GM18868 (cell line): ENCODE results near the gene CAMK2N2.
A peak's percentile ranks its signal among the peaks of the same experiment; 100 is the strongest.
"Not testable (repeated sequence)": the region's sequence is repeated elsewhere in the genome, so short reads cannot be mapped to it uniquely, and the experiment has no call there.

Experiments used
- ATAC-seq: cut with Tn5 transposase; IDR thresholded peaks from one replicate; pipeline ENCODE4 v1.9.1; 2021; ENCODE audit warnings: mild to moderate bottlenecking, moderate library complexity; ENCODE audit not compliant: unreplicated experiment

Gene CAMK2N2

GRCh38 chr3:184275381-184275701 lies 14.0 kb upstream of the CAMK2N2 start:
- ATAC-seq = no peak

DNA sequence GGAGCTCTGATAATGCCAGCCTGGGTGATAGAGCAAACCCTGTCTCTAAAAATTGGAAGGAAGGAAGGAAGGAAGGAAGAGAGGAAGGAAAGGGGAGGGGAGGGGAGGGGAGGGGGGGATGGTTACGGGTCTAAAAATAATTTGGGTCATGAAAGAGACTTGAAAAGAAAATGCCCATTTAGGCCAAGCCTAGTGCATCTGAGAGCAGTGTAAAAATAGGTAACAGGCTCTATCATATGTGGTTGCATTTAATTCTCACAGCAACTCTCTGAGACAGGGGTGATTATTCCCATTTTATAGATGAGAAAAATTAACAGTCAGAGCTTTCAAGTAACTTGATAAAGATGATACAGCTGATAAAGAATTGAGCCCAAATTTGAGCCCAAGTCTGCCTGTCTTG lies 10.9 kb upstream of the CAMK2N2 start:
- ATAC-seq = no peak

- ATAC-seq = not testable (repeated sequence)
Measured at GRCh38 chr3:184267249-184267648, 5.9 kb upstream of the CAMK2N2 start.

DNA sequence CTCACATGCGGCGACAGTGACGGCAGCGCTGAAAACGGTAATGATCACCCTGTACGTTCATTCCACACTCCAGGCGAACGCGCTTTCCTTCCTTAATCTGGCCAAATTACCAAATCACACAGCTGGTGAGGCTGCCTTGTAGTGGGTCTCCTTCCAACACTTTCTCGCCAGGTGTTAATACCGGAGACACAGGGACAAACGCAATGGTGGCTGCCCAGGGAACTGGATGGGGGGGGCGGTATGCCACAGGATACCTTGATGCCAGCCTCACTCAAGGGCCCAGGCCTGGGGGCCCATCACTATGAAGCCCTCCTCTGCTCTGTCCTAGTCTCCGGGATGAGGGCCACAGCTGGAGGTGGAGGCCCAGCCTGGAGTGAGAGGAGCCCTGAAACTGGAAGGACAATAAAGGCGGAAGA lies 1.4 kb upstream of the CAMK2N2 start:
- ATAC-seq = no peak

DNA sequence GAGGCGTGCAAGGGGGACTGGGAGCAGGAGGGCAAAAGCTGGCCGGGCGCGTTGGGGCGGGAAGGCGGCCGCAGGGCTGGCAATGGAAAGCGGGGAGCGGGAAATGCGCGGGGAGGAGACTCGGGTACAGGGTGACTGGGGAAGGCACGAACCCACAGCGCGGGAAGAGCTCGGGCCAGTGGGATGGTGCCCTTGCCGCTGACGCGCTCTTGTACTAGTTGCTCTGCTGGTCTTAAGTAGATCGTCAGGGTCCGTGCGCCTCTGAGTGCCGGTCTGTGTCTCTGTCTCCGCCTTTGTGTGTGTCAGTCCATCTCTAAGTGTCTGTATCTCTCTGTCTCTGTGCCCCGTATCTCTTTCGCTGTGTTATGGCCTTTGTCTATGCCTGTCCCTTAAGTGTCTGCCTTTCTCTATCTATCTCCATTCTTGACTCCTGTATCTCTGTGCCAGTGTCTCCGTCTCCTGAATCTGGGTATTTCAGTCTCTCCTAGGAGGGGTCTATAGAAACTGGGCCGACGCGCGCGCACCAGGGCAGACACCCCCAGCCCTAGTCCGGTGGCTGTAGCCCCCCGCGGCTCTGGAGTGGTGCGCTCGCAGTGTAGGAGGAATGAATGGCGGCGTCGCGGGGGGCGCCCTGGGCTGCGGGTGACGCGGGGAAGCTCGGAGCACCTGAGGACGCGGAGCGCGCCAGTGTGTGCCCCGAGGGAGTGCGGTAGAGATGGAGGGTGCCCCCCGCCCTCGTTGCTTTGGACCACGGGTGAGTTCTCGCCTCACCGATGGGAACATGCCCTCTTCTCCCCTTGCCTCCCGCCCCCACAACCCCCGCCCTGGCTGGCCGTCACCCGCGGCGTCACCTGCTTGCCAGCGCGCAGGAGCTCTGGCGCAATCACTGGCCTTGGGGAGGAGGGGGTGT lies 756 bp upstream of the CAMK2N2 start:
- ATAC-seq = no peak

GRCh38 chr3:184260724-184261269 lies 556 bp downstream of the CAMK2N2 start:
- ATAC-seq = no peak

GRCh38 chr3:184259878-184260723 lies 1.3 kb downstream of the CAMK2N2 start:
- ATAC-seq = no peak

DNA sequence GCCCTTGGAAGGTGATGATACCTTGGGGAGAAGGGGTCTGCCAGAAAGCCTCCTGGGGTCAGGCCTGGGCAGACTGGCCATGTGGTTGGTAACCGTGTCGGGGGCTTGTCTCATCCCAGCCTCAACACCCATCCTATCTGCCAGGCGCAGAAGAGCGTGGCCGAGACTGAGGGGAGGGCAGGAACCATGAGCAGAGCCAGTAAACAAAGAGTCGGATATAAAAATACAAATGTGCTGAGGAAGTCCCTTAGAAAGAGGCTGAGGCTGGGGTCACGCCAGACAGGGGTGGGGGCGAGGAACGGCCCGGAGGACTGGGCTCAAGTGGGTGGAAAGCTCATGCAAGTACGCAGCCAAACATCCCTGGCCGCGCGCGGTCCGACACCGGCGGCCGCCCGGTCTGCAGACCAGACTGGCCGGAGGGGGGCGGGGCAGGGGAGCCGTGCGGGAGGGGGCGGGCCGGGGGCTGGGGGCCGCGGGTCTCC lies 1.9 kb downstream of the CAMK2N2 start:
- no peak for ATAC-seq

GRCh38 chr3:184258926-184259325 lies 2.4 kb downstream of the CAMK2N2 start:
- ATAC-seq = no peak

- ATAC-seq = no peak
Measured at GRCh38 chr3:184257083-184257915, 4.1 kb downstream of the CAMK2N2 start.

DNA sequence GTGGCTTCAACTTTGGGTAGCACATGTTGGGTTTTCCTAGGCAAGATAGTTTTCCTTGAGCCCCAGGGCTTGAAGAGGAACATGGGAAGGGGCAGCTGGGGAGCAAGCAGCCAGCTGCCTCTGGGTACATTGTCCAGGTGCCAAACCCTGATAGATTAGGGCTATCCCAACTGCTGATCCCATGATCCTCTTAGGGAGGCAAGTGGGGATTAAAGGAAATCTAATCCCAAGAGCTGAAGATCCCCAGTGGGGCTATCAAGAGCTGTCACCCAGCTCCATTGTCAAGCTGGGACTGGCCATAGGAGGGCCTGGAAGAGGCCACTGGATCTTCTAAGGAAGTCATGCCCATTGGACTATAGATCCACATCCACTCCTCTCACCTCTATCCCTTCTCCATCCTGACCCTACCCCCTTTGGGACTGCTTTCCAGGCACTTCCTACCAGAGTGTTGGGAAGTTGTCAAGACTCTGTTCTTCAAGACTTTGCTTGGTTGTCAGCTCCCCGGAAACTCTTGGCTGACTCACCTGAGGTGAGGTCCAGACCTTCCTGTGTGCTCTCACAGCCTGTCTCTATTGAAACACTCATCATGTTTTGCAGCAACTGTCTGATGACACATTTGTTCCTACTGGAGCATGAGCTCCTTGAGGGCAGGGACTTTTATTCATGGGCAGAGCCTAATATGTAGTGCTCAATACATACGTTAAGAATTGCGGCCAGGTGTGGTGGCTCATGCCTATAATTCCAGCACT lies 5.9 kb downstream of the CAMK2N2 start:
- no peak for ATAC-seq

DNA sequence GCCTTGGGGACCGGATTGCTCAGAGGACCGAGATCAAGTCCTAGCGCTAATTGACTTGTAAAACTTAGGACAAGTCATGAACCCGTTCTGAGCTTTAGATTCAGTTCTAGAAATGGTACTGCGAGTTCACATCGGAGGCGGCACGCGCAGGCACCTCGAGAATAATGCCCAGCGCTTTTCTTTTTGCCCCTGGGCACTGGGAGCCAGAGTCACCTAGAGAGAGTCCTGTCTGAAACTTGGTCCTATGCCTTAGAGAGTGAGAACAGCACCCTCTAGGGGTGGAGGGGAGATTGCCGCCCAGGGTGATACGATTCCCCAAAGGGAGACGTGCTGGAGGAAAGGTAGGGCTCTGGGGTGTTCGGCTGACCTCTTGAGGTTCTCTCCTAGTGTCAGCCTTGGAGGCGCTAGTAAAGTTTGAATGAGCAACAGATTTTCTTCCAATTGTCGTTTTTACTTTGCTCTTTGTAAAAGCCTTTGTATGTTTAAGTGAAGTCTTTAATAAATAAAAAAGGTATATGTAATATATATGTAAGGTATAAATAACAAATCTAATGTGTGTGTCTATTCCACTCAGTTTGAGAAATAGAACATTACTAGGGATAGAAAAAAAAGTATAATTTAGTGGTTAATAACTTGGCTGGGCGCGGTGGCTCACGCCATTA lies 11.1 kb downstream of the CAMK2N2 start:
- peak; percentile 76 for ATAC-seq

DNA sequence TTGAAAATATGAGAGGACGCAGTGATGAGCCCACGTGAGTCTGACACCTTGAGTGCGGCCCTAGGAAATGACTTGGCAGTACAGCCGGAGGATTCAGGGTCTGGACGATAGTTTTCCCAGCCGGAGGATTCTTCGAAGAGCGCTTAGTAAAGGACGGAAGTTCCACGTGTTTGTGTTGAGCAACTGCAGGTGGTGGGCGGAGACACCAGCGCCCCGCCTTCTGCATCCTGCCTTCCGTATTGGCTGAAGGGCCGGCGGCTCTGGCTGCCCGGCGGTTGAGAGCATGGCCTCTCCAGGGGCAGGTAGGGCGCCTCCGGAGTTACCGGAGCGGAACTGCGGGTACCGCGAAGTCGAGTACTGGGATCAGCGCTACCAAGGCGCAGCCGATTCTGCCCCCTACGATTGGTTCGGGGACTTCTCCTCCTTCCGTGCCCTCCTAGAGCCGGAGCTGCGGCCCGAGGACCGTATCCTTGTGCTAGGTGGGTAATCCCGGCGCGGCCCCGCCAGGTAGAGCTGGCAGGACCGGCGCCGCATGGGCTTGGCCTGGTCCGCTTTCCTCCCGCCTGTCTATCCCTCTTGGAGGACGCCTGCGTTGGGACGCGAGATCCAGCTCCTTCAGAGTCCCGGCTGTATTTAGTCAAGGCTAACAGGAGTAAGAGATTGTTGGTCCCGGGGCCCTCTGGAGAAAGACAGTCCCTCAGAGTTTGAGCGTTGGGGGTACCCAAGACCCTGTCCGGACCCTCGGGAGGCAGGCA lies 11.8 kb downstream of the CAMK2N2 start, which contains the start of gene EEF1AKMT4:
TSS of gene EEF1AKMT4 (plus strand) at position 261 of the 755 bp plus-strand sequence. CDS start at position 284, 23 bp downstream.
- ATAC-seq = peak; percentile 89

DNA sequence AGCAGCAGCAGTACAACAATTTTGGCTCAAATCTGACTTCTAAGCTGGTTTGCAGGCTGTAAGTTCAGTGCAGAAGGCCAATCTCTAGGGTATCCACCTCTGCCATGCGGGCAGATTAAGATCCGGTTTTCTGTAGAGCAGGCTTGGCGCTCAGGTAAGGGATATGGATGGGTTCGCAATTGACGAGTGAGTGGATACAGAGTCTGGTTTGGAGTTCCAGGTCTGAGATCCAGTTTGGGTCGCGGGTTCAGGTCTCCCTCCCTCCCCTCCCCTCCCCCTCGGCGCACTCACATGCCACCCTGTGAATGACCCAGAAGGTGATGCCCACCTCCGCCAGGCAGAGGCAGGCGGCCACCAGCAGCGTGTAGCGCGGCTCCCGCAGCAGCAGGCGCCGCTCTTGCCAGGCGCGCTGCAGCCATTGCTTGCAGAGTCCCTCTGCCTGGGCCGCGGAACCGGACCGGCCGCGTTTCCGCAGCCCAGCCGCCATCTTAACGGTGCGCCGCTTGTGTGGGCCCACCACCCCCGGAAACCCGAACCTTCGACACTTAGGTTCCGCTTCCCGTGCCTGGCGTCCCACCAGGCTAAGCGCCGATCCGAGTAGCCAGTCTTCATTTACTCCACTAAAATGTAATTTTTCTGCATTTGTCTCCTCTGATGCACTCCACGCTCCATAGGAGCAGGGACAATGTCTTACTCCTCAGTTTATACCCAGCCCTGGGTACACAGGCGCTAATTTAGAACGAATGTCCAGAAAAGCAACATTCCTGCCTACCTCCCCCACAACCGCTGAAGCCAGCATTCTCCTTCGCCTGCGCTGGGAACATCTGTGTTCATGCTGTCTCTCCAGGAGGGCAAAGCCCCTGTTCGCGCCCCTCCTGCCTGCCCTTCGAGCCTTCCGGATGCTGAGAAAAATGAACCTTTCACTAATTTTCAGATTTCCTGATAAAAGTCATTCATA lies 12.6 kb downstream of the CAMK2N2 start, which contains the start of gene ALG3:
TSS of gene ALG3 (minus strand) at position 509 of the 958 bp plus-strand sequence. CDS start at position 487, 22 bp downstream.
- ATAC-seq = no peak

DNA sequence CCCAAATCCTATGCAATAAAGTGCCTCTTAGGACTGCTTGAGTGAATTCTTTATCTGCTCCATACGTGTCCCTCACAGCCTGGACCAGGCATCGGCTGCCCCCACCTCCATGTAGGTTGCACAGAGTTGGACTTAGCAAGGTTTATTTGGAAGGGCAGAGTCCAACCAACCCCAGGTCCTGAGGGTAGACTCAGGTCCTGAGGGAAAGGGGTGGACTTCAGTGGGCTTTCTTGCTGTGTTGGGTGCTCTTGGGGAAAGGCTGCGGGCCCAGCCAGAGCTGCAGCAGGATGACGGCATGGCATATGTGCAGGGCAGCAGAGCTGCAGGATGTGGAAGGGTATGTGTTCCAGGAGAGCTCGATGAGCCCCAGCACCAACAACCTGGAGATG lies 19.1 kb downstream of the CAMK2N2 start:
- ATAC-seq = no peak

GRCh38 chr3:184241447-184242296 lies 19.7 kb downstream of the CAMK2N2 start:
- no peak for ATAC-seq

DNA sequence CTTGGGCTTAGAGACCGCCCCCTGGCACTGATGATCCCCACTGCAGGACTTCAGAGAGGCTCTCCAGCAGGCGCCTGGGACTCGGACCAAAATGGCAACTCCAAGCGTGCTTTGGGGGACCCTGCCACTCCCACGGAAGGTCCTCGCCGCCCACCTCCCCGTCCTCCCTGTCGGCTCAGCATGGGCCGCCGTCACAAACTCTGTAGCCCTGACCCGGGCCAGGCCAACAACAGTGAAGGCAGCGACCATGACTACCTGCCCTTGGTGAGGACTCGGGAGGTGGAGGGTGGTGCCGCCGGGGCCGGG lies 20.3 kb downstream of the CAMK2N2 start:
- no peak for ATAC-seq
